GM21390 (cell line): ENCODE data around the gene BPI.
"Not testable (repeated sequence)": the region's sequence is repeated elsewhere in the genome, so short reads cannot be mapped to it uniquely, and the experiment has no call there.

Source experiments
- ATAC-seq: cut with Tn5 transposase; IDR thresholded peaks from one replicate; pipeline ENCODE4 v1.9.1; 2021; ENCODE audit not compliant: unreplicated experiment

The BPI gene

GRCh38 chr20:38303908-38304379 lies at the start of gene BPI:
TSS of gene BPI (plus strand) at chr20:38304156. CDS start at chr20:38304224, 68 bp downstream.
- ATAC-seq = no peak

DNA sequence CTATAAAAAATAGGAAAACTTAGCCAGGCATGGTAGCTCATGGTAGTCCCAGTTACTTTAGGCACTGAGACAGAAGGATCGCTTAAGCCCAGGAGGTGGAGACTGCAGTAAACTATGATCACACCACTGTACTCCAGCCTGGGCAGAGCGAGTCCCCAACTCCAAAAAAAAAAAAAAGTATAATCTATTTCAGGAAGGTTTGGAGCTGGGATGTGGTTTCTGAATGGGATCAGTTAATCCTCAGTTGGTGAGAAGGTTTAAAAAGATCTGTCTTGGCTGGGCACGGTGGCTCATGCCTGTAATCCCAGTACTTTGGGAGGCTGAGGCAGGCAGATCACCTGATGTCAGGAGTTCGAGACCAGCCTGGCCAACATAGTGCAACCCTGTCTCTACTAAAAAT lies 49.3 kb upstream of the BPI start:
- not testable (repeated sequence) for ATAC-seq

DNA sequence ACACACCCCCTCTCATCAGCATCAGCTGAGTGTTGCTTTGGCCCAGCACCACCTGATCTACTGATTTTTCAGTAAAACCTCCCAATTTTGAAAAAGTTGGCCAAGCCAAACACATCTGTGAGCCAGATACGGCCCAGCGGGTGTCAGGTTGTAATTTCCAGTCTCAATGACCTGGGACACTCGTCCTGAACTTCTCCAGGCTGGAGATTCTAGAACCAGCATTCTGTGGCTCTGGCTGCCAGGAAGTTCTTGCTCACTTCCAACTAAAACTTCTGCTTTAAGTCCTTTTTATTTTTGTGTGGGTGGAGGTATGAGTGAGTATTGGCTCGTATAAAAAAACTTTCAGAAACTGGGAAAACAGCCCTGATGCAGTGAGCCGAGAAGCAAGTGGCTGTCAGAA lies 48.6 kb upstream of the BPI start:
- no peak for ATAC-seq

GRCh38 chr20:38256021-38256420 lies 47.9 kb upstream of the BPI start:
- no peak for ATAC-seq

- ATAC-seq = no peak
These were observed 47.0 kb upstream of the BPI start for GRCh38 chr20:38256966-38257365.

DNA sequence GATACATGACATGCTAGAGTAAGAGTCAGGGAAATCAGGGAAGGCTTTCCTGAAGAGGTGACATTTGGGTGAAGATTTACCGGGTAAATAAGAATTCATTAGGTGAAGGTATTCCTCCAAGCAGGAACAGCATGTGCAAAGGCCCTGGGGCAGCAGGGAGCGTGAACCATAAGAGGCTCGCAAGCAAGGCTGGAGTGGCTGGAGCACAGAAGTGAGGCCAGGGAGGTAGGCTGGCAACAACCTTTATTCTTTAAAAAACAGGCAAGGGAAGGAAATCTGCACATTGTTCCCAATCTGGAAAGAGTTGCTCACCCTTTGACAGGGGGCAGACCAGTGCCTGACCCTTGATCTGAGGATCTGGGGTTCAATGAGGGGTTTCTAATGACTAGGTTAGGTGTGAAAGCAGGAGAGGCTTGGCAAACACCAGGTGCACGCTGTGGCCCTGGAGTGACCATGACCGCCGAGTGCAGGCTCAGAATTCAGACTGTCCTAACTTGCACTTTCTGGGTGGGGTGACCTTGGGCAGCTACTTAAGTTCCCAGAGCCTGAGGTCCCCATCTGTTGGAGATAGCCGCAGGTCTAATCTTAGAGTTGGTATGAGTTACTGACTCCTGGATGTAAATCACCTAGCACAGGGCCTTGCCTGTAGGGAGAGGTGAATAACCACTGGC lies 45.3 kb upstream of the BPI start:
- no peak for ATAC-seq

DNA sequence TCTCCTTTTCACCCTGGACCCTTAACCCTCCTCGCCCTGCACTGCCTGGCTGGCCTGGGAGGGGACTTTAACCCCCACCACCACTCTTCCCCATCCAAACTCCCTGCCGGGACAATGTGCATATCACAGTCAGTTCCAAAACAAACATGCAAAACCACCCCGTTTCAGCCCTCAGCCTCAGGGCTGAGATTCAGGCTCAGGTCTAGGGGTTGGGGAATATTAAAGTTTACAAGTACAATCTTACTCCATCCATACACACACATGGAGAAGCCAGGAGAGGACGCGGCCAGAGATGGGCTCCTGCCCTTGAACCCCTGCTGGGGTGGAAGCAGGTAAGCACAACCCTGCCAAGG lies 44.0 kb upstream of the BPI start:
- no peak for ATAC-seq

DNA sequence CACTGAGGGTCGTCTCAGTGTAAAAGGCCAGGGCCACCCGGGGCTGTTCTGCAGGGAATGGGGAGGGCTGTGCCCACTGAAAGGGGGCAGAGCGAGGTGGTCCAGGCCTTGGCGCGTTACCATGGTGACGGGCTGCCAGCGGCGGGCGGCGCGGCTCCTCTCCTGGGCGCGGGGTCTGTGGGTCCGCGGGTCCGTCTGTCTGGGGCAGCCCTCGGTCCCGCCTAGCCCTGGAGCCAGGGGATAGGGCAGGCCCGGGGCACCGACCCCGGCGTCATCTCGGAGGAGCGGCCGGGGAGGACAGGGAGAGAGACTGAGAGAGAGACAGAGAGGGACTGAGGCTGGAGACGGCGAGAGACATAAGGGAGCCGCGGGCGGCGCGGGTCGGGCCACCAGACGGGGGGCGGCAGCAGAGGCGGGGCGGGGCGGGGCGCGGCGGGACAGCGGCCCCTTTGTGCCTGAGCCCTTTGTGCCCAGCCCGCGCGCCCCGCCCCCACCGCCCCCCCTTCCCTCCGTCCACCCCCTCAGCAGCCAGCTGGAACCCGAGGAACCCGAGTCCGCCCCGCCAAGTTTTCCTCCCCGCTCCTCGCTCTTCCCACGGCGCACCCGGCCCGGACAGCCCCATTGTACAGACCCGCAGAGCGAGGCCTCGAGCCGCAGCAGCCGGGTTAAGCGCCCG lies 43.4 kb upstream of the BPI start, which contains the start of gene KIAA1755:
Gene KIAA1755, minus strand, starts transcription at position 358 of the 676 bp plus-strand sequence. Its CDS starts 235 bp downstream, at position 123.
- ATAC-seq = no peak

DNA sequence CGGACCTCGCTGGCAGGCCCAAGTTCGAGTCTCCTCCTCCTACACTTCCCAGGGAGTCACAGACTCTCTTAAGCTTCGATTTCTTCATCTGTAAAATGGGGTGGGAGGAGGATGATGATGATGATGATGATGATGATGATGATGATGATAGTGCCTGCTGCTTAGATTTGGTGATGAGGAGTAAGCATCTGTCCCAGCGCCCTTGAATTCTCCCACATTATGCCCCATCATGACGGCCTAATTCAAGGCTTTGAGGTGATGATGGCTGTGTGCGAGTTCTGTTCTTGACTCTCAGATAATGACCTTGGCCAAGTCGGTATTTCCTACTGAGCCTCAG lies 42.9 kb upstream of the BPI start:
- no peak for ATAC-seq

- ATAC-seq = no peak
These were observed 41.0 kb upstream of the BPI start for GRCh38 chr20:38262931-38263330.

- ATAC-seq = no peak
These were observed 37.5 kb upstream of the BPI start for GRCh38 chr20:38266426-38266825.

GRCh38 chr20:38267296-38267695 lies 36.7 kb upstream of the BPI start:
- no peak for ATAC-seq

DNA sequence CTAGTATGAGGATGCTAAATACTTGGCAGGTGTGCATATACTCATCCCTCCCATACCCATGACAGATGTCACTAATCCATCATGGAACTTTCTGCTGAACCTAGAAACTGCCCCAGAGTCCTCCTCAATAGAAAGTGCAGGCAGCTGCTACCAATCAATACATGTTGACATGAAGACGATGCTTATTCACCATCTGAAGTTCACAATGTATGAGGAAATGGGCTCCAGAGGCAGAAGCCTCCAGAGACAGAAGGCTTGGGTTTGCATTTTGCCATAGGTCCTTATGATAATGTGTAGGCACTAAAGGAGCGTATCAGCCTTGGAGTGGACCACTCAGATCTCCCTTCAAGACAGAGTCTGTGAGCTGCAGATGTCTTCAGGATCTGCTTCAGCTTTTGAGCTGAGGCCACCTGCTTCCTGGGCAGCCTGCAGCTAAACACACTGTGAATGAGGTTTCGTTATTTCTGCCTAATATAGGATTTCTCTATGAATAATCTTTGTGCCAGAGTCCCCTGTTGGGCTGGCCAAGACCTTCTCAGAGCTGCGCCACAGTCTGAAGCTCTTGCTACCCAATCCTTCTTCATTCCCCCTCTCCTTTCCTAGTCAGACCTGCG lies 35.9 kb upstream of the BPI start:
- no peak for ATAC-seq

DNA sequence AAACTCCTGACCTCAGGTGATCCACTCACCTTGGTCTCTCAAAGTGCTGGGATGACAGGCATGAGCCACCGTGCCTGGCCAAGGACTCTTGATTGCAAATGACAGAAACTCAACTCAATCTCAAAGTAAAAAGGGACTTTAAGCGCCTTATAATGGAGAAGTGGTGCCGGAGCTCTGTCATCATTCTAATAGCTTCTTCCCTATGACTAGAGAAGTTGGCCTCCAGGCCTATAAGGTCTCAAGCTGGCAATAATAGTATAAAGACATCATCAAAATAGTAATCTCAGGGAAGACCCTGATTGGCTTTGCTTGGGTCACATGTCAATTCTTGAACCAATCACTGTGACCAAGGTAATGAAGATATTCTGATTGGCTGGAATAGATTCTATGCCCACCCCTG lies 34.9 kb upstream of the BPI start:
- ATAC-seq = no peak

DNA sequence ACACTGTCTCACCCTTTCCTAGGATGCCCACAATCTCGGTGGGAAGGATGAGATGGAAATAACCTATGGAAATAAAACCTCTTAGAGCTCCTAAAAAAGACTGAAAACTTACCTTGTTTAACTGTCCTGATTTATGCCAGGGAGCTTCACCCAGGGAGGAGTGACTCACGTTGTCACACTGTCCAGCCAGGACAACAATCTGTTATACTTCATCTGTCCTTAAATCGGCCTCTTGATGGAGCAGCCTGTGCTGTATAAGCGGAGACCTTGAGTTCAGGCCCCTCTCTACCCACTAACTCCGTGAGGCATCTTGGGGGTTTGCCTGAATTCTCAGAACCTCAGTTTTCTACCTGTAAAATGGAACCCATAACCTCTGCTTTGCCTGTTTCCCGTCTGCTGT lies 34.2 kb upstream of the BPI start:
- no peak for ATAC-seq

- no peak for ATAC-seq
These were observed 32.9 kb upstream of the BPI start for GRCh38 chr20:38270869-38271605.

GRCh38 chr20:38271608-38272120 lies 32.3 kb upstream of the BPI start:
- no peak for ATAC-seq

GRCh38 chr20:38272398-38272797 lies 31.6 kb upstream of the BPI start:
- ATAC-seq = no peak

DNA sequence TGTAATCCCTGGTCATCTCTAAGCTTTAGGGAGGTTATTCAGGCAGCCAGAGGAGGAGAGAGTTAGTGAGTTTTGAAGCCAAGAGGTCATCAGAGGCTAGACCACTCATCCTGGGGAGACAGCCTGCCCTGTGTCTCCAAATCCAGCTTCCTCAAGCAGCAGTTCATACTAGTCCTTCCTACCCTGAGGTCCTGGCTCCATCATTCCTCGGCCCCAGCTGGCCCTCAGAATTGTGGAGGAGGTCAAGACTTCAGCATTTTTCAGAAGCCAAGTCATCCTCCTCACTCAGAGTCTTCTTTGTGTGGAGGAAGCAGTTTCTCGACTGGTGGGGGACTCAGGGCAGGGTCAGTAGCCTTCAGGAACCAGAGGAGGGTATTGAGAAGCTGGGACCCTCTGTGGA lies 31.0 kb upstream of the BPI start:
- no peak for ATAC-seq

- no peak for ATAC-seq
These were observed 28.0 kb upstream of the BPI start for GRCh38 chr20:38275815-38276550.

DNA sequence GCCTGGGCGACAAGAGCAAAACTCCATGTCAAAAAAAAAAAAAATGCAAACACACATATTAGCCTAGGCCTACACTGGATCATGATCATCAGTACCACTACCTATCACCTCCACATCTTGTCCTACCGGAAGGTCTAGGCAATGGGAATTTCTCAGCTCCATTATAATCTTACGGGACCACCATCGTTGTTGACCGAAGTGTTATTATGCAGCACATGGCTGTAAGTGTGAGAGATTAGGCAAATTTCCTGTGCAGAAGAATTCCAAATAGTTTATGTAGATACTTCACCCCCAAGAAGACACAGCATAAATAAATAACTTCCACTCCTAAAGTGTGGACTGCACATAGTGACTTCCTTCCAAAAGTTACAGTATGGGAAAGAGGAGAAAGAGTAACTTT lies 26.7 kb upstream of the BPI start:
- ATAC-seq = no peak
